Upper lobe of right lung (tissue), 1 donor: ENCODE data around the gene RNF123. TPM values are rescaled to one million over a fixed set of nuclear protein-coding genes. Genes with fewer than 3 reads are reported as not detected.

Experiments
- ATAC-seq: fragments of 200-7000 bp; cut with Tn5 transposase; one replicate; pipeline ENCODE4 v1.9.1; 2020; ENCODE audit warnings: mild to moderate bottlenecking, moderate library complexity
- DNase-seq: peaks from one replicate; pipeline ENCODE4 v3.0.0-alpha.2; 2020
- H3K27ac ChIP-seq: fragments of 200-600 bp; one replicate; pipeline ENCODE4 v1.8.0; 2022
- H3K27me3 ChIP-seq: fragments of 200-600 bp; one replicate; pipeline ENCODE4 v1.8.0; 2022; ENCODE audit warnings: mild to moderate bottlenecking
- H3K36me3 ChIP-seq: fragments of 200-600 bp; one replicate; pipeline ENCODE4 v1.8.0; 2022
- H3K4me1 ChIP-seq: fragments of 200-600 bp; one replicate; pipeline ENCODE4 v1.8.0; 2022
- H3K4me3 ChIP-seq: fragments of 200-600 bp; one replicate; pipeline ENCODE4 v1.8.0; 2022; ENCODE audit warnings: mild to moderate bottlenecking
- H3K9me3 ChIP-seq: fragments of 200-600 bp; one replicate; pipeline ENCODE4 v1.8.0; 2022
- intact Hi-C: fragments of 100-400 bp; cut with DNase I; formaldehyde crosslinking; loops from one replicate; pipeline ENCODE4 v1.11.0; 2022
- total RNA-seq: library from RNA; stranded (reverse); fragmentation: NEBNext Ultra II Directional; extraction: Animal tissue kit (Norgen Biotek cat#: 25700); gene quantifications from one replicate; pipeline ENCODE4 v1.2.1, GENCODE V29; 2021
- TF ChIP-seq, protein P1 (sequence below): fragments of 200-600 bp; IDR thresholded peaks from one replicate; pipeline ENCODE4 v1.8.0; 2022; ENCODE audit warnings: antibody characterized with exemption
- donor health status: DM: no; HTN: yes; CAD: no; lungs with severe emphysema.

RNF123 gene
- total RNA-seq, 1 donor from 2014 or later = 41.4 TPM

DNA sequence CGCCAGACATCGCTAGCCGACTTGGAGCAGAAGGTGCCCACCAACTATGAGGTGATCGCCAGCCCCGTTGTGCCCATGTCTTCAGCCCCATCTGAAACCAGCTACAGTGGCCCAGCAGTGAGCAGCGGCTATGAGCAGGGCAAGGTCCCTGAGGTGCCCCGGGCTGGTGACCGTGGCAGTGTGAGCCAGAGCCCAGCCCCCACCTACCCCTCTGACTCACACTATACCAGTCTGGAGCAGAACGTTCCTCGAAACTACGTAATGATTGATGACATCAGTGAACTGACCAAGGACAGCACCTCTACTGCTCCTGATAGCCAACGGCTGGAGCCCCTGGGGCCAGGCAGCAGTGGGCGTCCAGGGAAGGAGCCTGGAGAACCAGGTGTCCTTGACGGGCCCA lies 28.1 kb upstream of the RNF123 start:
- intact Hi-C loops = loop anchor here (10.0 kb wide), 1 partner anchor 106 kb away; the partner anchor contains the start of gene BSN
- TF ChIP-seq, protein P1, sequence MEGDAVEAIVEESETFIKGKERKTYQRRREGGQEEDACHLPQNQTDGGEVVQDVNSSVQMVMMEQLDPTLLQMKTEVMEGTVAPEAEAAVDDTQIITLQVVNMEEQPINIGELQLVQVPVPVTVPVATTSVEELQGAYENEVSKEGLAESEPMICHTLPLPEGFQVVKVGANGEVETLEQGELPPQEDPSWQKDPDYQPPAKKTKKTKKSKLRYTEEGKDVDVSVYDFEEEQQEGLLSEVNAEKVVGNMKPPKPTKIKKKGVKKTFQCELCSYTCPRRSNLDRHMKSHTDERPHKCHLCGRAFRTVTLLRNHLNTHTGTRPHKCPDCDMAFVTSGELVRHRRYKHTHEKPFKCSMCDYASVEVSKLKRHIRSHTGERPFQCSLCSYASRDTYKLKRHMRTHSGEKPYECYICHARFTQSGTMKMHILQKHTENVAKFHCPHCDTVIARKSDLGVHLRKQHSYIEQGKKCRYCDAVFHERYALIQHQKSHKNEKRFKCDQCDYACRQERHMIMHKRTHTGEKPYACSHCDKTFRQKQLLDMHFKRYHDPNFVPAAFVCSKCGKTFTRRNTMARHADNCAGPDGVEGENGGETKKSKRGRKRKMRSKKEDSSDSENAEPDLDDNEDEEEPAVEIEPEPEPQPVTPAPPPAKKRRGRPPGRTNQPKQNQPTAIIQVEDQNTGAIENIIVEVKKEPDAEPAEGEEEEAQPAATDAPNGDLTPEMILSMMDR = no peak
- no peaks in the 10 kb centered on the region for H3K9me3 ChIP-seq
- H3K27ac ChIP-seq = no peak overlapping the region
- ATAC-seq (no peak), DNase-seq (no peak)
- no peaks in the 10 kb centered on the region for H3K36me3 ChIP-seq
- H3K4me1 ChIP-seq = no peaks in the 10 kb centered on the region
- no peak overlapping the region for H3K4me3 ChIP-seq
- no peaks in the 10 kb centered on the region for H3K27me3 ChIP-seq

DNA sequence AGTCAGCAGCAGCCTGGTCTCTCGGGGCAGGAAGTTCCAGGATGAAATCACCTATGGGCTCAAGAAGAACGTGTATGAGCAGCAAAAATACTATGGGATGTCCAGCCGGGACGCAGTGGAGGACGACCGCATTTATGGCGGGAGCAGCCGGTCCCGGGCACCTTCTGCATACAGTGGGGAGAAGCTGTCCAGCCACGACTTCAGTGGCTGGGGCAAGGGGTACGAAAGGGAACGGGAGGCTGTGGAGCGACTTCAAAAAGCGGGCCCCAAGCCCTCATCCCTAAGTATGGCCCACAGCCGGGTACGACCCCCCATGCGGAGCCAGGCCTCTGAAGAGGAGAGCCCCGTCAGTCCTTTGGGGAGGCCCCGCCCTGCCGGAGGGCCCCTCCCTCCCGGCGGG lies 27.3 kb upstream of the RNF123 start:
- TF ChIP-seq, protein P1 = no peak
- intact Hi-C loops = loop anchor here (10.0 kb wide), 1 partner anchor 107 kb away; the partner anchor contains the start of gene BSN
- no peak overlapping the region for H3K4me3 ChIP-seq
- DNase-seq (no peak), ATAC-seq (no peak)
- no peaks in the 10 kb centered on the region for H3K36me3 ChIP-seq
- H3K27me3 ChIP-seq = no peaks in the 10 kb centered on the region
- no peaks in the 10 kb centered on the region for H3K4me1 ChIP-seq
- H3K9me3 ChIP-seq = no peaks in the 10 kb centered on the region
- no peak overlapping the region for H3K27ac ChIP-seq

DNA sequence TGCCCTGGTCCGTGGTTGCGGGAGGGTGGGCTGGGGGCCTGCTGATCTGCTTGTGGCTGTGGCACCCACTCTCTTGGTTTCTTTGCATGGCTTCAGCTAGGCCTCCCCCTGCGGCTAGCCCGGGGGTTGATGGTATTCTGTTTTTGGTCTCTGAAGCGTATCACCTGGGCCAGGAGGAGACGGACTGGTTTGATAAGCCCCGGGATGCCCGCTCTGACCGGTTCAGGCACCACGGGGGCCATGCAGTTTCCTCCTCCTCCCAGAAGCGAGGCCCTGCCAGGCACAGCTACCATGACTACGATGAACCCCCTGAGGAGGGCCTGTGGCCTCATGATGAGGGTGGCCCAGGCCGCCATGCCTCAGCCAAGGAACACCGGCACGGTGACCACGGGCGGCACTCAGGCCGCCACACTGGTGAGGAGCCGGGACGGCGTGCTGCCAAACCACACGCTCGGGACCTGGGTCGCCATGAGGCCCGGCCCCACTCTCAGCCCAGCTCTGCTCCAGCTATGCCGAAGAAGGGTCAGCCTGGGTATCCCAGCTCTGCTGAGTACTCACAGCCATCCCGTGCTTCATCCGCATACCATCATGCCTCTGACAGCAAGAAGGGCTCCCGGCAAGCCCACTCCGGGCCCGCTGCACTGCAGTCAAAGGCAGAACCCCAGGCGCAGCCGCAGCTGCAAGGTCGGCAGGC lies 26.5 kb upstream of the RNF123 start:
- Histone ChIP-seq H3K36me3 (no peaks in the 10 kb centered on the region), H3K4me3 (no peak overlapping the region), H3K9me3 (no peaks in the 10 kb centered on the region), H3K27me3 (no peaks in the 10 kb centered on the region), H3K4me1 (no peaks in the 10 kb centered on the region), H3K27ac (no peak overlapping the region)
- TF ChIP-seq, protein P1 = no peak
- ATAC-seq (no peak), DNase-seq (no peak)
- intact Hi-C loops = loop anchor here (10.0 kb wide), 1 partner anchor 108 kb away; the partner anchor contains the start of gene BSN

DNA sequence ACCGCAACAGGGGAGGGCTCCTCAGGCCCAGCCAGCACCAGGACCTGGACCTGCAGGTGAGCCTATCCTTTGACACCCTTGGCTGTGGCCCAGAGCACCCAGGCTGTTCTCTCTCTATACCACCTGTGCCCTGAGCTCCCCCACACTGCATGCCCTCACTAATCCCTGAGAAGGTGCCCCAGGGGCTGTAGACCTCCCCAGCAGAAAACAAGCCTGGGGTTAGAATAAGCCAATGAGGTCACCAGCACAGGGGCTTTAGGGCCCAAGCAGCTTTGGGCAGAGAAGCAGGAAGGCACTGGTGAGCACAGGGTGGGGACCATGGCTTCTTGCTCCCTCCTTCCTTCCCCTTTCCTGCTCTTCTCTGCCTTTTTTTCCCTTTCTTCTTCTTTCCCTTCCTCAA lies 25.5 kb upstream of the RNF123 start:
- ATAC-seq (no peak), DNase-seq (no peak)
- Histone ChIP-seq H3K27me3 (no peaks in the 10 kb centered on the region), H3K4me3 (no peak overlapping the region), H3K27ac (no peak overlapping the region), H3K9me3 (no peaks in the 10 kb centered on the region), H3K4me1 (no peaks in the 10 kb centered on the region), H3K36me3 (no peaks in the 10 kb centered on the region)
- TF ChIP-seq, protein P1 = no peak
- intact Hi-C loops = loop anchor here (10.0 kb wide), 1 partner anchor 109 kb away; the partner anchor contains the start of gene BSN

DNA sequence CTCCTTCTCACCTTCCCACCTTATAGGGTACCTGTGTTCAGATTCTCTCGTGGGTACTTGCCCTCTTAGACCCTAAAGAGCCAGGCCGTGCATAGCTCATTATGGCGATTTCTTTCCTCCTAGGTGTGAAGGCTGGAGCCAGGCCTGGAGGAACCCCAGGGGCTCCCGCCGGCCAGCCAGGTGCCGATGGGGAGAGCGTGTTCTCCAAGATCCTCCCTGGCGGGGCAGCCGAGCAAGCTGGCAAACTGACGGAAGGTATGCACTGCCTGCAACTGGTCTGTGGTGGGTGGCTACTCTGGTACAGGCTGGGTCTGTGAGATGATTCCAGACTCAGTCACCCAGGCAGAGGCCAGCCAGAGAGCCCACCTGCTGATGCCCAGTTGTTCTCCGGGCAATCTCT lies 25.1 kb upstream of the RNF123 start:
- H3K4me3 ChIP-seq = no peak overlapping the region
- no peak for ATAC-seq
- H3K27me3 ChIP-seq = no peaks in the 10 kb centered on the region
- H3K27ac ChIP-seq = no peak overlapping the region
- no peaks in the 10 kb centered on the region for H3K4me1 ChIP-seq
- no peaks in the 10 kb centered on the region for H3K36me3 ChIP-seq
- H3K9me3 ChIP-seq = no peaks in the 10 kb centered on the region
- TF ChIP-seq, protein P1 = no peak
- intact Hi-C loops = loop anchor here (10.0 kb wide), 1 partner anchor 109 kb away; the partner anchor contains the start of gene BSN
- no peak for DNase-seq
